M059J (cell line): ENCODE measurements around the gene CHODL. TPM values are rescaled to one million over a fixed set of nuclear protein-coding genes. Genes with fewer than 3 reads are reported as not detected.

ENCODE experiments used
- DNase-seq: peaks from one replicate; pipeline ENCODE4 v3.0.0-alpha.2; 2012; ENCODE audit warnings: low read depth
- total RNA-seq: library from RNA; depleted of rRNA; stranded (reverse); fragments of >200 nt; shearing (Covaris generic); gene quantifications from 2 replicates; pipeline ENCODE4 v1.2.3, GENCODE V29; 2014; rRNA removed

The CHODL gene
- total RNA-seq, 1 experiment from 2014 or later, result not detected

DNA sequence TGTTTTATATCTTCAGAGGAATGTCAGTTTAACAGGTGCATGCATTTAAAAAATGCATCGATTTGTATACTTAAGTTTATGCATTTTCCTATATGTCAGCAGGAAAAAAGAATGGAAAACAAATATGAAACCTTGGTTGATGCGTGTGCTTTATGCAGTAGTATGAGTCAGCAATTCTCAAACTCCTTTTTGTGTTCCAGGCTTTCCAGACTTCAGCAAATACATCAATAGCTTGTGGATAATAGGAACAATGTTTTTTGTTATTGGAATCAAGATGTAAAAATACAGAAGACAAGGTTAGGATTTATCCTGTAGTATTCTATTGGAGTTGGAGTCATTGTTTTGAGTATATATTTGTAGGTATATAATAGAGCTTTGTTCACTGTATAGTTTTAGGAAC lies 45.2 kb downstream of the CHODL start:
- no peak for DNase-seq

DNA sequence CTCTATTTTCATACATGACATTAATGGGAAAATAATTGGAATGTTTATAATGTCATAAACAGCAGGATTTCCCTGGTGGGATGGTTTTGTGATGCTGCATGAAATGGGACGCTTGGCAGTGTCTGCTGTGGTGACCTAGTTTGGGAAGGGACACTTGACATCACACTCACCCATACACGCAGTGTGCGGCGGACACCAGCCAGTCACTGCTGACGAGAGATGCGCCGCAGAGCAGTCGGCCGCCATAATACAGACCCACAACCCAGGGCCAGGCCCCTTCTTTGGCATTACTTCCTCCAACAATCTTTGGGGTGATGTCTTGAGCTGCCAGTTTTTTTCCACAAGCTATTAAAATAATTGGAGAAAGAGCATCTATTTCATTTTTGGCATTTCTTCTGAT lies 49.5 kb downstream of the CHODL start:
- DNase-seq, result no peak

- DNase-seq, result no peak
Observed at GRCh38 chr21:18298228-18298627, 53.6 kb downstream of the CHODL start.

Other genes with a start within 250 kb of the CHODL start
- 0.17 and 0.91 TPM in 2 replicates for gene TMPRSS15, start 159.0 kb downstream of the CHODL start, total RNA-seq